ENCODE data around the gene NELFCD. TPM values are rescaled to one million over a fixed set of nuclear protein-coding genes. Genes with fewer than 3 reads are reported as not detected.
A peak's percentile ranks its signal among the peaks of the same experiment; 100 is the strongest.
"Not testable (repeated sequence)": the region's sequence is repeated elsewhere in the genome, so short reads cannot be mapped to it uniquely, and the experiment has no call there.

NELFCD gene
- total RNA-seq, 1 donor from 2014 or later, result 111 TPM

DNA sequence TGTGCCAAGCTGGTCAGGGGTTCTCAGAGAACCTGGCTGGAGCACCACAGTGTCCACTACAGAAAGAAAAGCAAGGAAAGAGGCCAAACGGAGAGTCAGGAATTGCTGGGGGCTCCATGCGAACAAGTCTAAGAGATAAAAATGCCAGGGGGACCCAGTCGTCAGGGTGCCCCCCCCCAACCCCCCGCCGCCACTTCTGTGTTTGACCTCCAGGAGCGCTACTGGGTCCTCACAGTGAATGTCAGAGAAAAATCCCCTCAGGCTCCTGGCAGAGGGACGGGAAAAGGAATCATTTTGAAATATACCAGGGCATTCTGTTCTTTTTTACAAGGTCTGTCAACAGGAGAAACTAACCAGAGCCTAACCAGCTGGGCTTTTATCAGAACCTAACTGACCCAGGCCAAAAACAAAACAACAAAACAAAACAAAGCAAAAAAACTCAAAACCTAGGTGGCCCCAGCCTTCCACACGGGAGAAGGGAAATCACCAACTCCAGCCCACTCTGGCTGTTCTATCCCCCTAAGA, 17.9 kb upstream of the NELFCD start:
- intact Hi-C loops (cut with micrococcal nuclease), result no loop called here
- Mint-ChIP-seq H3K27ac (no peak overlapping the region), H3K27me3 (ENCODE audit: low read depth) (peaks cover 15% of the 10 kb centered on the region), H3K4me1 (ENCODE audit: low read depth) (no peaks in the 10 kb centered on the region), H3K9me3 (no peaks in the 10 kb centered on the region), H3K4me3 (ENCODE audit: low read depth) (no peak overlapping the region), H3K36me3 (ENCODE audit: low read depth) (no peaks in the 10 kb centered on the region)
- DNase-seq (ENCODE audit: low spot score), result no peak

DNA sequence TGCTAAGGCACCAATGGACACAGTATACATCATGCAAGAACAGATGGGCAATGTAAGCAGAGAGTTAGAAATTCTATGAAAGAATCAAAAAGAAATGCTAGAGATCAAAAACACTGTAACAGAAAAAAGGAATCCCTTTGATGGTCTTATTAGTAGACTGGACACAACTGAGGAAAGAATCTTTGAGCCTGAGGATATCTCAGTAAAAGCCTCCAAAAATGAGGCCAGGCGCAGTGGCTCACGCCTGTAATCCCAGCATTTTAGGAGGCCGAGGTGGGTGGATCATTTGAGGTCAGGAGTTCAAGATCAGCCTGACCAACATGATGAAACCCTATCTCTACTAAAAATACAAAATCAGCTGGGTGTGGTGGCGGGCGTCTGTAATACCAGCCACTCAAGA, 17.1 kb upstream of the NELFCD start:
- H3K4me3 Mint-ChIP-seq (ENCODE audit: low read depth); DNase-seq (ENCODE audit: low spot score); H3K9me3 Mint-ChIP-seq; H3K27ac Mint-ChIP-seq; H3K4me1 Mint-ChIP-seq (ENCODE audit: low read depth); intact Hi-C loops (cut with micrococcal nuclease); H3K36me3 Mint-ChIP-seq (ENCODE audit: low read depth): not testable (repeated sequence)
- H3K27me3 Mint-ChIP-seq (ENCODE audit: low read depth), result peaks cover 18% of the 10 kb centered on the region

DNA sequence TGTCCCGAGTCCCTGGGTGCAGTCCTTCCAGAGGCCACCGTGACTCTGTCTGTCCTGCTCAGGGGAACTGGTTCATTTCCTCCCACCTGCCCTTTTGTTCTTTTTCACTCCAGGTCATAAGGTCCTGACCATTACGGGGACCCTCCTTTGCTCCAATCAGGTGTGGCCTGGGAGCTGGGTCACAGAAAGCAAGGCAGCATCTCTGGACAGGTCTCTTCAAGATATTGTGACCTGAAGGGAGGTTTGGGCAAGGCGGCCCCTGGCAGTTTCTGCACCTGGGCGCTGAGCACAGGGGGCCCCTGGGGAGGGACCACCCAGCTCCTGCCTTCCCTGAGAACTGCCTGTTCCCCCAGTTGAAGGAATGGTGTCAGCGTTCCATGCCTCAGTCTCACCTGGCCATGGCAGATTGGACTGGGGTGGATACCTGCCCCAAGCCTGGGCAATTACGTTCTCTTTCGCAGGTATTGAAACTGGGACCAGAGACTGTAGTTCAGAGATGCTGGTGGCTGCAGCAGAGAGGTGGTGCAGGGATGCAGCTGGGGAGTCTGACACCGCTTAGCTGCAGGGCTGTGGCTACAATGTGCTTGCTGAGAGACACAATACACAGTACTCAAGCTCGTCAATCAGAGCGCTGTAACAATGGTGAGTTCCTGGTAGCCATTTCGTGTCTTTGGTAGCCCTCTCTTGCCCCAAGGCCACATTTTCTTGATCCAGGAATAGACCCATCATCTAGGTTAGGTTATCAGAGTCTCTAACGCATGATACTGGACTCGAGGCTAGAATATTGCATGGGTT, 15.6 kb upstream of the NELFCD start:
- intact Hi-C loops (cut with micrococcal nuclease), result no loop called here
- H3K9me3 Mint-ChIP-seq, result no peaks in the 10 kb centered on the region

DNA sequence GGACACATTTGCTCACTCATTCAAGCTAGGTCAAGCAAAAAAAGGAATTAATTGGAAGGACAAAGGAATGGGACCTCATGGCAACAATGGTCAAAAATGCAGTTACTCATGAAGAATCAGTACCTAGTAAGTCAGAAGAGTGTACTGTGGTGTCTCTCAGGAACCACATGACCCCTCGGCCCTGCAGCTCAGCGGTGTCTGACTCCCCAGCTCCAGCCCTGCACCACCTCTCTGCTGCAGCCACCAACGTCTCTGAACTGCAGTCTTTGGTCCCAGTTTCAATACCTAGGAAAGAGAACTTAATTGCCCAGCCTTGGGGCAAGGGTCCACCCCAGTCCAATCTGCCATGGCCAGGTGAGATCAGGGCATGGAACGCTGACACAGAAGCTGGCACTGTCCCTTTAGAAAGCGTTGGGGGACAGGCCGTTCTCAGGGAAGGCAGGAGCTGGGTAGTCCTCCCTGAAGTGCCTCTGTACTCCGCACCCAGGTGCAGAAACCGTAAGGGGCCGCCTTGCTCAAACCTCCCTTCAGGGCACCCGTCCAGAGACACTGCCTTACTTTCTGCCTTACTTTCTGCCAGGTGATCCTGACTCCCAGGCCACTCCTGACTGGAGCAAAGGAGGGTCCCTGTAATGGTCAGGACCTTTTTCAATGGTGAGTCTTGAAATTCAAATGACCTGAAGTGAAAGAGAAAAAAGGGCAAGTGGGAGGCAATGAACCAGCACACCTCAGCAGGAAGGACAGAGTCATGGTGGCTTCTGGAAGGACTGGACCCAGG, 13.2 kb upstream of the NELFCD start:
- H3K4me3 Mint-ChIP-seq (ENCODE audit: low read depth), result no peak overlapping the region
- no peak overlapping the region for H3K27ac Mint-ChIP-seq
- intact Hi-C loops (cut with micrococcal nuclease), result no loop called here
- H3K36me3 Mint-ChIP-seq (ENCODE audit: low read depth), result no peaks in the 10 kb centered on the region
- DNase-seq (ENCODE audit: low spot score), result peak; percentile 1
- H3K4me1 Mint-ChIP-seq (ENCODE audit: low read depth), result no peaks in the 10 kb centered on the region
- peaks cover 21% of the 10 kb centered on the region for H3K27me3 Mint-ChIP-seq (ENCODE audit: low read depth)
- no peaks in the 10 kb centered on the region for H3K9me3 Mint-ChIP-seq

More for the DNA sequence above, 15.6 kb upstream of the NELFCD start:
- Mint-ChIP-seq H3K36me3 (ENCODE audit: low read depth) (no peaks in the 10 kb centered on the region), H3K27ac (no peak overlapping the region), H3K4me1 (ENCODE audit: low read depth) (no peaks in the 10 kb centered on the region), H3K27me3 (ENCODE audit: low read depth) (peaks cover 20% of the 10 kb centered on the region), H3K4me3 (ENCODE audit: low read depth) (no peak overlapping the region)
- no peak for DNase-seq (ENCODE audit: low spot score)

DNA sequence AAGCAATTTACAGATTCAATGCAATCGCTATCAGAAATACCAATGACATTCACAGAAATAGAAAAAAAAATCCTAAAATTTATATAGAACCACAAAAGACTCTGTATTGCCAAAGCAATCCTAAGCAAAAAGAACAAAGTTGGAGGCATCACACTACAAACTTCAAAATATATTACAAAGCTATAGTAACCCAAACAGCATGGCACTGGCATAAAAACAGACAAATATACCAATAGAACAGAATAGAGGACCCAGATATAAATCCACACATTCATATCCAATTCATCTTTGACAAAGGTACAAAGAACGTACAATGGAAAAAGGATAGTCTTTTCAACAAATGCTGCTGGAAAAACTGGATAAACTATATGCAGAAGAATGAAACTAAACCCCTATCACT, 11.6 kb upstream of the NELFCD start:
- Mint-ChIP-seq H3K27ac (no peak overlapping the region), H3K36me3 (ENCODE audit: low read depth) (no peaks in the 10 kb centered on the region), H3K27me3 (ENCODE audit: low read depth) (peaks cover 16% of the 10 kb centered on the region), H3K4me1 (ENCODE audit: low read depth) (no peaks in the 10 kb centered on the region), H3K9me3 (no peaks in the 10 kb centered on the region), H3K4me3 (ENCODE audit: low read depth) (no peak overlapping the region)
- intact Hi-C loops (cut with micrococcal nuclease), result no loop called here
- no peak for DNase-seq (ENCODE audit: low spot score)

DNA sequence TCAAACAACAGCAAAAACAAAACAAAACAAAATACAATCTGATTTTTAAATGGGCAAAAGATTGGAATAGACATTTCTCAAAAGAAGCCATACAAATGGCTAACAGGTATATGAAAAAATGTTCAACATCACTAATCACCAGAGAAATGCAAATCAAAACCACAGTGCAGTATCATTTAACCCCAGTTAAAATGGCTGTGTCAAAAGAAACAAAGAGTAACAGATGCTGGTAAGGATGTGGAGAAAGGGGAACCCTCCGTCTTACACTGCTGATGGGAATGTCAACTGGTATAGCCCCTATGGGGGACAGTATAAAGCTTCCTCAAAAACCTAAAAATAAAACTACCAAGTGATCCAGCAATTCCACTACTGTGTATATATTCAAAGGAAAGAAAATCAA, 10.9 kb upstream of the NELFCD start:
- H3K9me3 Mint-ChIP-seq, result peaks cover 3% of the 10 kb centered on the region
- no peak overlapping the region for H3K4me3 Mint-ChIP-seq (ENCODE audit: low read depth)
- H3K27ac Mint-ChIP-seq, result no peak overlapping the region
- peaks cover 13% of the 10 kb centered on the region for H3K27me3 Mint-ChIP-seq (ENCODE audit: low read depth)
- DNase-seq (ENCODE audit: low spot score), result no peak
- intact Hi-C loops (cut with micrococcal nuclease), result no loop called here
- no peaks in the 10 kb centered on the region for H3K36me3 Mint-ChIP-seq (ENCODE audit: low read depth)
- H3K4me1 Mint-ChIP-seq (ENCODE audit: low read depth), result no peaks in the 10 kb centered on the region

DNA sequence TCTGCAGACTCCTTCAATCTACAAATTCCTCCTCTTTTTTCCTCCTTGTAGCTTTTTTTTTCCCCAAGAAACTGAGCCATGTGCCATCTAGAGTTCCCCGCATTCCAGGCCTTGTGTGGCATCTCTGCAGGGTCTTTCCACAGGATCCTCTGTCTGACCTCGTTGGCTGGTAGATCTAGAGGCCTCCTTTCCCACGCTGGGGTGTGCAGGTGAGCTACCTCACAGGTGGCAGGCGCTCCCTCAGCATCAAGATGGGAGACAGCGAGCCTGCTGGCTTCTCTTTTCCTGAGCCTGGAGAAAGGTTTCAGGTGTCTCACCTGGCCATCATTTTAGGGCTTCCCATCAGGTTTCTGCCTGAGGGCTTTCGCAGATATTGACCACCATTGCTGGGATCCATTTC, 9.6 kb upstream of the NELFCD start:
- H3K9me3 Mint-ChIP-seq, result peaks cover 13% of the 10 kb centered on the region
- H3K27me3 Mint-ChIP-seq (ENCODE audit: low read depth), result peaks cover 11% of the 10 kb centered on the region
- H3K27ac Mint-ChIP-seq, result no peak overlapping the region
- no peaks in the 10 kb centered on the region for H3K36me3 Mint-ChIP-seq (ENCODE audit: low read depth)
- H3K4me1 Mint-ChIP-seq (ENCODE audit: low read depth), result no peaks in the 10 kb centered on the region
- DNase-seq (ENCODE audit: low spot score), result no peak
- intact Hi-C loops (cut with micrococcal nuclease), result no loop called here
- H3K4me3 Mint-ChIP-seq (ENCODE audit: low read depth), result no peak overlapping the region

DNA sequence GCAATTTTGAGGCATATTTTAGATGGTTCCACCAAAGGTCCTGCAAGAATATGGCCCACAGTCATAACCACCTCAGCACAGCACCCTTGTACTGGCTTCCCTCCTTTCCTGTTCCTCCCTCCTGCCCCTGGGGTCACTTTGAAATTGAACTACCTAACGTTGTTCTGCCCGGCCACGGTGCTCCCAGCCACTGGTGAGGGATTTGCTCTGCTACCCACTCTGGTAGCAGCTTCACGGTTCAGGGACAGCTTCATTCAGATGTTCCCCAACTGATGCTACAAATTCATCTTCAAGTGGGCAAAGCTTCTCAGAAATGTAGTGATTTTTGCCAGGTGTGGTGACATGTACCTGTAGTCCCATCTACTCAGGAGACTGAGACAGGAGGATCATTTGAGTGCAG, 7.9 kb upstream of the NELFCD start:
- peaks cover 13% of the 10 kb centered on the region for H3K9me3 Mint-ChIP-seq
- no peaks in the 10 kb centered on the region for H3K4me1 Mint-ChIP-seq (ENCODE audit: low read depth)
- H3K36me3 Mint-ChIP-seq (ENCODE audit: low read depth), result no peaks in the 10 kb centered on the region
- no peak overlapping the region for H3K27ac Mint-ChIP-seq
- no peak overlapping the region for H3K4me3 Mint-ChIP-seq (ENCODE audit: low read depth)
- peaks cover 11% of the 10 kb centered on the region for H3K27me3 Mint-ChIP-seq (ENCODE audit: low read depth)
- DNase-seq (ENCODE audit: low spot score), result peak; percentile 6
- intact Hi-C loops (cut with micrococcal nuclease), result no loop called here

DNA sequence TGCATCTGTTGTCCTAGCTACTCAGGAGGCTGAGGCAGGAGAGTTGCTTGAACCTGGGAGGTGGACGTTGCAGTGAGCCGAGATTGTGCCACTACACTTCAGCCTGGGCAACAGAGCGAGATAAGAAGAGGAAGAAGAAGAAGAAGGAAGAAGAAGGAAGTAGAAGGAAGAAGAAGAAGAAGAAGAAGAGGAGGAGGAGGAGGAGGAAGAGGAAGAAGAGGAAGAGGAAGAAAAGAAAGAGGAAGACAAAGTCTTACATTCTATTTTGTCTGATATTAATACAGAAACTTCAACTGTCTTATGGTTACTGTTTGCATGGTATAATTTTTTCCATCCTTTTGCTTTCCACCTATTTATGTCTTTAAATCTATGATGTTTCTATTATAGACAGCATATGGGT, 7.2 kb upstream of the NELFCD start:
- Mint-ChIP-seq H3K36me3 (ENCODE audit: low read depth) (no peaks in the 10 kb centered on the region), H3K9me3 (peaks cover 13% of the 10 kb centered on the region), H3K4me1 (ENCODE audit: low read depth) (no peaks in the 10 kb centered on the region), H3K4me3 (ENCODE audit: low read depth) (no peak overlapping the region), H3K27me3 (ENCODE audit: low read depth) (peaks cover 8% of the 10 kb centered on the region), H3K27ac (no peak overlapping the region)
- intact Hi-C loops (cut with micrococcal nuclease), result no loop called here
- DNase-seq (ENCODE audit: low spot score), result no peak

DNA sequence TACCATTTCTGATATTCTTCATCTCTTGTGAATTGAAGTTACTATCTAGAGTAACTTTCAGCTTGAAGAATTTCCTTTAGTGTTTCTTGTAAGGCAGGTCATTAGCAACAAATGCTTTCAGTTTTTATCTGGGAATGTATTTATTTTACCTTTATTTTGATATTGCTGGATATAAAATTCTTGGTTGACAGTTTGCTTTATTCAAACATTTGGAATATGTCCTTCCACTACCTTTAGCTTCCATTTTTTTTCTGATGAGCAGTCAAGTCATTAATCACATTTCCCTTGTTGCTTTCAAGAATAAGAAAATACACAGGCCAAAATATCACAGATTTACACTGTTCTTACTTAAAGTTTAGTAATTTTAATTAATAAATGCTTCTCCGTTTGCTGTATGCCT, 5.7 kb upstream of the NELFCD start:
- H3K27ac Mint-ChIP-seq, result no peak overlapping the region
- peaks cover 13% of the 10 kb centered on the region for H3K9me3 Mint-ChIP-seq
- peaks cover 6% of the 10 kb centered on the region for H3K27me3 Mint-ChIP-seq (ENCODE audit: low read depth)
- H3K4me3 Mint-ChIP-seq (ENCODE audit: low read depth), result no peak overlapping the region
- H3K4me1 Mint-ChIP-seq (ENCODE audit: low read depth), result no peaks in the 10 kb centered on the region
- intact Hi-C loops (cut with micrococcal nuclease), result no loop called here
- no peaks in the 10 kb centered on the region for H3K36me3 Mint-ChIP-seq (ENCODE audit: low read depth)
- no peak for DNase-seq (ENCODE audit: low spot score)

DNA sequence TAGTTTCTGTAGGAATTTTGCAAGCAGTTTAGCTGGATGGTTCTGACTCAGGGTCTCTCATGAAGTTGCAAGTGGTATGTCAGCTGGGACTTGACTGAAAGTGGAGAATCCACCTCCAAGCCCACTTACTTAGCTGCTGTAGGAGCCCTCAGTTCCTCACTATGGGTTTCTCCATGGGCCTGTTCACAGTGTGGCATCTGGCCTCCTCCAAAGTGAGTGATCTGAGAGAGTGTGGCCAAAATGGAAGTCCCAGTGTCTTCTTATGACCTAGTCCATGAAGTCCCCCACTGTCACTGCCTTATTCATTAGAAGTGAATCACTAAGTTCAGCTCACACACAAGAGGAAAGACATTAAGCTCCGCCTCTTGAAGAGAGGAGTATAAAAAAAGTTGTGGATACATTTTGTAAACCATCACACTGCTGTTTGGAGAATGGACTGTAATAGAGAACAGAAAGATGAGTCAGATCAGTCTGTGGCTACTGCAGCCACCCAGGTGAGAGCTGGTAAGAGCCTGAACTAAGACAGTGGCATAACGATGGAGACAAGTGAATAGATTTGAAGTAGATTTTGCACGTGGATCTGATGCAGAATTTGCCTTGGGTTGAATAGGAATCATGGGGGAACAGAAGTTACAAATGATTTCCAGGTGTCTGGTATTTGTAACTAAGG, 4.9 kb upstream of the NELFCD start:
- Mint-ChIP-seq H3K9me3 (peaks cover 13% of the 10 kb centered on the region), H3K4me3 (ENCODE audit: low read depth) (no peak overlapping the region), H3K27me3 (ENCODE audit: low read depth) (peaks cover 6% of the 10 kb centered on the region), H3K36me3 (ENCODE audit: low read depth) (no peaks in the 10 kb centered on the region), H3K27ac (no peak overlapping the region), H3K4me1 (ENCODE audit: low read depth) (no peaks in the 10 kb centered on the region)
- intact Hi-C loops (cut with micrococcal nuclease), result no loop called here
- no peak for DNase-seq (ENCODE audit: low spot score)

DNA sequence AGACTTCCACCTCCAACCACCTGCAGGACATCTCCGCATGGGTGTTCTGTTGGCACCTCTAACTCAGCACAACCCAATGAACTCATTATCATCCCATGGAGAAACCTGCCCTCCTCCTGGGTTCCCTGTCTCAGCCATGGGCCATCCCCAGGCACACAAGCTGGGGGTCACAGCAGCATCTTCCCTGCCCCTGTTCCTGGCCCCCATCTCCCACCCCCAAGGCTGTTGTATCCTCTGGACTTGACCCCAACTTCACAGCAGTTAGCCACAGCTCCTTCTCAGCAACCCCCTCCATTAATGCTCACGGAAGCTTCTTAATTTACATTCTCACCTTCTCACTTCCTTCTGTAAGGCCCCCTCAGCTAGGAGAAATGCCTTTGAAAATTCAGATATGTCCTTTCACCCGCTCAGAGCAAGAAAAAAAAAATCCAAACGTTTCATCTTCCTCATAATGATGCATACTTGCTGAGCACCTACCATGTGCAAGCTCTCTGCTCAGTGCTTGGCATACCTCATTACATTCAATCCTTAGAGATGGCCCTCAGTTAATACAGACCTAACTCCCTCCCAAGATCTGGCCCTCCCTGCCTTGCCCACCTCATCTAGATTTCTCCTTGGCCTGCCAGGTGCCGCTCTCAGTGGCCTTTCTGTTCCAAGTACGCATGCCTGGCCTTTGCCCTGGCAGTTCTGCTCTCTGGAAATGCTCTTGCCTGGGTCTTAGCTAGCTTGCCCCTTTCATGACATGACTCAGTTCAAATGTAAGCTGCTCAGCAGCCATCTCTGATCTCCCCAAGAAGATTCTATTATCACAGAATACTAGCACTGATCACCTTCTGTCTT, 2.5 kb upstream of the NELFCD start:
- H3K4me3 Mint-ChIP-seq (ENCODE audit: low read depth), result no peak overlapping the region
- intact Hi-C loops (cut with micrococcal nuclease), result no loop called here
- peaks cover 5% of the 10 kb centered on the region for H3K27me3 Mint-ChIP-seq (ENCODE audit: low read depth)
- H3K36me3 Mint-ChIP-seq (ENCODE audit: low read depth), result peaks cover 8% of the 10 kb centered on the region
- H3K4me1 Mint-ChIP-seq (ENCODE audit: low read depth), result peaks cover 10% of the 10 kb centered on the region
- no peak for DNase-seq (ENCODE audit: low spot score)
- peaks cover 13% of the 10 kb centered on the region for H3K9me3 Mint-ChIP-seq
- no peak overlapping the region for H3K27ac Mint-ChIP-seq

Data from activated T-helper 2 cell treated with anti-CD3 and anti-CD28 coated beads, Interferon-gamma antibody, Interleukin-2, Interleukin-4, amounts not matched to agents 10 μg/mL and 5 μg/mL and 100 μg/mL, durations not matched to agents 14 hours and 24 hours and 36 hours (primary cell).